HT-29 (cell line): Measurements from ENCODE around the gene SLC28A1. TPM values are rescaled to one million over a fixed set of nuclear protein-coding genes. Genes with fewer than 3 reads are reported as not detected.

Source experiments
- DNase-seq: peaks from one replicate; pipeline ENCODE4 v3.0.0-alpha.2; 2015; ENCODE audit warnings: low spot score
- total RNA-seq: library from RNA; depleted of rRNA; stranded (reverse); fragments of >200 nt; shearing (Covaris generic); gene quantifications from 2 replicates; pipeline ENCODE4 v1.2.3, GENCODE V29; 2014

The SLC28A1 gene
- total RNA-seq, 1 experiment from 2014 or later: 0.13 TPM

DNA sequence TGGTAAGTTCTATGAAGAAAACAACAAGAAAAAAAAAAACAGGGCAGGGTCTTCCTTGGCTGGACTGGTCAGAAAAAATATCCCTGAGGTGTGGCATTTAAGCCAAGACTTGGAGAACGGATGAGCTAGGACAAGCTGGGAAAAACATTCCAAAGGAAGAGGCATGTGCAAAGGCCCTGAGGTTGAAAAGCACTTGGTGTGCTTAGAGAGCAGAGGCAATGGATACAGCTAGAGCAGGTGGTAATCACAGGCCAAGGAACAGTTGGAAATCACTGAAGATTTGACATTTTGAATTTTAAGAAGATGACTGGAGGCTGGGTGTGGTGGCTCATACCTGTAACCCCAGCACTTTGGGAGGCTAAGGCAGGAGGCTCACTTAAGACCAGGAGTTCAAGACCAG lies 54.3 kb downstream of the SLC28A1 start:
- no peak for DNase-seq

- DNase-seq: no peak
Observed at GRCh38 chr15:84940399-84940798, 55.9 kb downstream of the SLC28A1 start.

- DNase-seq: no peak
Observed at GRCh38 chr15:84942456-84942855, 58.0 kb downstream of the SLC28A1 start.

GRCh38 chr15:84944311-84944710 lies 59.8 kb downstream of the SLC28A1 start:
- no peak for DNase-seq

GRCh38 chr15:84944861-84945260 lies 60.4 kb downstream of the SLC28A1 start:
- DNase-seq: no peak

DNA sequence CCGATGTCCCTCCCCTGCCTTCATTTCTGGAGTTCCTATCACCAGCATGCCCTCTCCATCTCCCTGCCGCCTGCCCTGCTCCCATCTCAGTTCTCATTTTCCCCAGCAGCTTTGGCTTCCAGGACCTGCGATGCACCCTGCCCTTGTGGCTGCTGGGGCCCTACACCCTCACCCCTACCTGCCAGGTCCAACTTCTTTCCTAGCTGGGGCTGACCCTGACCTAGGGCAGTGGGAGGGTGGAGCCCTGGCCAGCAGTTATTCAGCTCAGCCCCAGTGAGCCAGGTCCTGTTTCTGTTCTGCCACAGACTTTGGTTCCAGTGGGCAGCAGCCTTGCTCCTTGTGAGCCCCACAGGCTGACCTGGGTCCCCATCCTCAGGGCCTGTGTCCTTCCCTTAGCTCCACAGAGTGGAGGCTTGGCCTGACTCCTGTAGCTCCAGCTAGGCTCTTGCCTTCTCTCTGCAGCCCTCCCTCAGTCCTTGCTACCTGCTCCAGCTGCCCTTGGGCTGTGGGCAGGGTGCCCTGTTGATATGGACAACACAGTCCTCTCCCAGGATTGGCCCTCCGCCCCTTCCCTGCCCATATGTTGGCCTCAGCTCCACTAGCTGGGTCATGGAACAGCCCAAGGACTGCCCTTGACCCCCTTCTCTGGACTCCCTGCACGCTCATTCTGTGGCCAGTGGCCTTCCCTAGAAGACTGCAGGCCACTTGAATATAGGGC lies 62.5 kb downstream of the SLC28A1 start:
- no peak for DNase-seq

- DNase-seq: no peak
Observed at GRCh38 chr15:84947947-84948830, 63.7 kb downstream of the SLC28A1 start.

DNA sequence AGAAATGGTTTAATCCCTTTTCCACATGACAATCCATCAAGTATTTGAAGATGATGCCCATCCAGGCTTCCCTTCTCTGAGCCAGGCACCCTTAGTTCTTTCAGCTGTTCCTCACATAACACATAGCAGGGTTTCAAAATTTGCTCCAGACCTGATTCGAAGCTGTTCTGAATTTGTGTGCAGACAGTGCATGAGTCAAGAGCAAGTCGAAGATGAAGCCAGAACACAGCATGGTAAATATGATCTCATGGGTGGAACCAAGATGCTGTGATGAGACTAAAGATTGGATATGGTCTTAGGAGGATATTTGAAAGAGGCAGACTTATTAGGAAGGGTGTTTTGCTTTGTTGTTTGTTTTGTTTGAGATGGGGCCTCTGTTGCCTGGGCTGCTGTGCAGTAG lies 64.6 kb downstream of the SLC28A1 start:
- DNase-seq: no peak

- no peak for DNase-seq
Observed at GRCh38 chr15:84949845-84950569, 65.5 kb downstream of the SLC28A1 start.

DNA sequence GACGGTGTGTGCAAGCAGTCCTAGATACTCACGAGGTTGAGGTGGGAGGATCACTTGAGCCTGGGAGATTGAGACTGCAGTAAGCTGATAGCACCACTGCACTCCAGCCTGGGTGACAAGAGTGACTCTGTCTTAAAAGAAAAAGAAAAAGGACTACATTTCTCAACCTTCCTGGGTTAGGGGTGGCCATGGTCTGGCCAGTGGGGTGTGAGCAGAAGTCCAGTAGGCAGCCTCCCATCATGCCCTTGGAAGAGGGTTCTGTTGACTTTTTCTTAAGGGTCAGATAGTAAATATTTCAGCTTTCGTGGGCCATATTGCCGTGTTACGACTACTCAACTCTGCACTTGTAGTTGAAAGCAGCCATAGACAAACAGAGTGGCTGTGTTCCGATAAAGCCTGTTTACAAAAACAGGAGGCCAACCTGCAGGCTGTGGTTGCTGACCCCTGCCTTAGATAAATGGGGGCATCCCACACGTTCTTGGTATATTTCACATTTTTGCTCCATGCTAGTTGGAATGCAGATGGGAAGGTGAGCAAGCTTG lies 66.2 kb downstream of the SLC28A1 start:
- no peak for DNase-seq

DNA sequence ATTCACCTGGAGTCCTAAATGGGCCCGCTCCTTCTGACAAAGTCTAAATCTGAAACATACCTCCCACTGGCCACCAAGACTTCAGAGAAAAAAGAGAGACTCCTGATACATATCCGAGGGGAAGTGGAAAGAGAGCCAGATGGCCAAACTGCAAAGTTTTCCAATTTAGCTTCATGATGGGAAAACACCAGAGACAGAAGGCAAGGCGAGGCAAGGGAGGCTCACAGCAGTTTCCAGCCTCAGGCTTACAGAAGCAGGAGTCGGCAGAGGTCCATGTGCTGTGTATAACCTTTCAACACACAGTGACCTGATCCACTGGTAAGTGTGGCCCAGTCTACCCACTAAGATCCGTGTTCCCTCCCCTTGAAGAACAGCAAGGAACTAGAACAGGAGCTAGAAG lies 67.3 kb downstream of the SLC28A1 start:
- DNase-seq: no peak

GRCh38 chr15:84953136-84953535 lies 68.7 kb downstream of the SLC28A1 start:
- DNase-seq: no peak

DNA sequence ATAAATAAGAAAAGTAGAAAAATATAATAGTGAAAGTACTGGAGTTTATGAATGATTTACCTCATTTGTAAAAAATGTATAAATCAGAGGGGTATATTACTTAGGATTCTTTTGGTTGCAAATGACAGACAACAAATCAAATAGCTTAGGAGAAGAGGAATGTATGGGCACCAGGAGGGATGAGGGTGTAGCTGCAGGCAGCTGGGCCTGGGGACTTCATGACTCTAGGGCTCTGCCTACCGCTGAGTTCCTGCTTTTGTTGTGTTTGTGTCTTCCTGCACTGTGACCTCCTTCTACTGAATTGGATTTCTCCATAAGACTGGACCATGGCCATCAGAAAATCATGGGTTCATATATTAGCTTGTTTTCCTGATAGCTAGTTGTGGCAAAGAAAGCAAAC lies 69.3 kb downstream of the SLC28A1 start:
- DNase-seq: no peak

DNA sequence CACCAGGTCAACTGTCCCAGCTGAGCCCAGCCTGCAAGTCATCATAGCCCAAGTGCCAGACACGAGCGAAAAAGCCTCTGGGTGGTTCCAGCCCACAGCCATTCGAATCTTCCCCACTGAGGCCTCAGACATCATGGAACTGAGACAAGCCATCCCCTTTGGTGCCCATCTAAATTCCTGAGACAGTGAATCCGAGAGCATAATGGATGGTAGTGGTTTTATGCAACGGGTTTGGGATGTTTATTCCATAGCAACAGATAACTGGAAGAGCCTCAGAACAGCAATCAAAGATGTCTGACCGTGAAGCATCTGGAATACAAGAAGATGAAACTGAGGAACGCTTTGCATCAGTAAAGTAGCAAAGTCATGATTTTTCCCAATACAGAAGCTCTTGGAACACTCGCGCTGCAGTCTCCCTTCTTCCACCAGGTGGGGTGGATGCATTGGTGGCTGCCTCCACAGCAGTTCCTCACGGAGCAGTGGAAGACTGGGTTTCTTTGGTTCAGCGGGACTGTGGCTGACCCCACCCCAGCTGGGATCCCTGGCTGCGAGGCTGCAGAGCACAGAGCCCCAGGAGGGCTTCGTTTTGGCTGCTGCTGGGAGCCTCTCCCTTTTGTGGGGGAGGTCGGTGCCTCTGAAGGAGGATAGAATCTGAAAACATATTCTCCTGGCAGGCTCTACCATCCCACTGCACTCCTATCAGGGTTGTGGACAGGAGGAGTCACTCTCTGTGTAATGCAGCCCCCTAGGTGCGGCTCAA lies 70.8 kb downstream of the SLC28A1 start:
- peak; percentile 87 for DNase-seq

GRCh38 chr15:84956199-84956598 lies 71.7 kb downstream of the SLC28A1 start:
- DNase-seq: no peak

DNA sequence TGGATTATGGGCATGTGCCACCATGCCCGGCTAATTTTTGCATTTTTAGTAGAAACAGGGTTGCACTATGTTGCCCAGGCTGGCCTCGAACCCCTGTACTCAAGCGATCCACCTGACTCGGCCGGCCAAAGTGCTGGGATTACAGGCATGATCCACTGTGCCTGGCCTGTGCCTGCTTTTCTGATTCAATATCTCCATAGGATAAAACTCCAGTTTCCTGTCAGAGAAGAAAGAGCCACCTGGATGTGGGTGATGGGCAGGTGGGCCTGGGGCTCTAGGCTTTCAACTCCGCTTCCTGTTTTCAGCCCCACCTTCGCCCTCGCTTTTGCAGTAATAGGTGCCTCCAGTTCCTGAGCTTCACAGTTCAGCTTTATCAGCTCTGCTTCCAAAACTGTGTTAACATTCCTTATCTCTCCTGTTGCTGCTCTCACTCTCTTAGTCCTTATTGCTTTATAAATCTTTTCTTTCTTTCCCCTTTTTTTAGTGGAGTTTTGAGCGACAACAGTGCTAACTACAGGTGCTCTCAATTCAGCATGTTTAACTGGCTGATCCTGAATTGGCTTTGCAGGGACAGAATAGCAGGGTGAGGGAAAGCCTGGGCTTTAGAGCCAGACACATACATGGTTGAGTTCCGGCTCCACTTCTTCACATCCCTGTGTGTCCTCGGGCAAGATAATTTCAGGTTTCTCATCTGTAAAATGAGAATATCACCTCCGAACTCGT lies 76.1 kb downstream of the SLC28A1 start:
- no peak for DNase-seq

DNA sequence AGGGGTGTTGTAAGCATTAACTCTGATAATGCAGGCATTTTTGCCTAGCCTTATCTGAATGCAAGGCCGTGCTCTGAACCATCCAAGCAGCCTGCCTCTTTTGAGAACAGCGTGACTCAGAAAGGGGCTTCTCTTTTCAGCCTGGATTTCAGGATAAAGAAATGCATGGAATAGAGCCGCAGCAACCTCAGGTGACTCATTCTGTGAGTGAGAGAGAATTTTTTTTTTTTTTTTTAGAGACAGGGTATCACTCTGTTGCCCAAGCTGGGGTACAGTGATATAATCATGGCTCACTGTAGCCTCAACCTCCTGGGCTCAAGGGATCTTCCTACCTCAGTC lies 76.6 kb downstream of the SLC28A1 start:
- no peak for DNase-seq

DNA sequence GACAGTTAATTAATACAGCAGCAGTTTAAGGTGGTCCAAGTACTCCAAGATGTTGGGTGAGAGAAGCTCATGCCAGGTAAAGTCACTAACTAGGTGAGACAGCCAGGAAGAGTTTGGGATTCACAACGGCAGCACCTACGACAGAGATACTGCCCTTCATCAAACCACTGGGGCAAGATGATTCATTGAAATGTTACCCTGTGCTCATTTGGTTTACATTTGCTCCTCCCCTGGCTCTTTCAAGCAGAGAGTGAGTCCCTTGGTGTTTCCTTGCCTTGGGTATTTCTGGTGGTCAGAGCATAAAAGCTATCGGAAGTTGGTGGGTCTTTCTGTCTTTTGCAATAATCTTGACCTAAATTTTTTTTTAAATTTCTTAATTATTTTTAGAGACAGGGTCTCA lies 77.2 kb downstream of the SLC28A1 start:
- no peak for DNase-seq

- no peak for DNase-seq
Observed at GRCh38 chr15:84962955-84963354, 78.5 kb downstream of the SLC28A1 start.

DNA sequence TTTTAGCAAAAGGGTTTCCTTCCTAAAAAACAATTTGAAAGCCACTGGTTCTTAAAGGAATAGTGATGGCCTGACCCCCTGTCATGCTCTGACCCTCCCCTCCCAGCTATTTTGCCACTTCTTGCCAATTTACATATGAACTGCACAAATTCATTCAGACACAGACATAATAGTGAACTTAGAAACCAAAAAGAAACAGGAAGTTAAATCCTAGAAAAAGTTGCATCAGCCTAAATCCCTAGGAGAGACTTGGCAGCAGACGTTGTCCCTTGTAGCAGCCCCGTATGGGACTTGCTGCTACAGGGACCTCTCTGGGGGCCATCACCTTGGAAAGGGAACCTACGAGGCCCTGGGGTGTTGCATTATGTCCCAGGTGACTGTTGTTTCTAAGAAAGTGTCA lies 82.9 kb downstream of the SLC28A1 start:
- no peak for DNase-seq

- no peak for DNase-seq
Observed at GRCh38 chr15:84968301-84968700, 83.8 kb downstream of the SLC28A1 start.
